ENCODE data around the gene PLA2G4D.

PLA2G4D gene

DNA sequence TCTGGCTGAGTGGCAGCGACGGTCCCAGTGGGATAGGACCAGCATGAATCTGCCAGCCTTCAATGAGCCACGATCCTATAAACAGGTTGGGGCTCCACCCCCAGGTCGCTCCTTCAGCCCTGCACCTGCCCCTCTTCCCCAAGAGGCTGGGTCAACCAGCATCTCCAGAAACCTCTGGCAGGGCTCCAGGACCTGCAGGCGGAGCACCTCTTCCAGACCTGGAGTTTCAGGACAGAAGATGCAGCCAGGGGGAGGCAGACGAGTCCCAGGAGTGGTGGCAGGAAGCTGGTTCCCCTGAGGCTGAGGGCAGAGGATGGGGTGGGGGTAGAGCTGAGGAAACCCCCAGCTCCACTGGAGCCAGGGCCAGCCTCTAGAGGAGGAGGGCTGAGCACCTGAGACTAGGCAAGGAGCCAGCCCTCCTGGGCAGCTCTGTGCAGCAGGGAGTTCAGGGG, at the start of gene PLA2G4D:
TSS of gene PLA2G4D (minus strand) at position 51 of the 452 bp plus-strand sequence. CDS start 103 bp downstream, outside the sequence.
- no peak within 1 kb of the TSS for H3K4me3 ChIP-seq (ENCODE audit: low read depth in 1 of 2, low read length in 2 of 2)
- no peaks in the 10 kb centered on the region for H3K79me2 ChIP-seq (ENCODE audit: insufficient read depth, low read length)
- H2AFZ ChIP-seq (ENCODE audit: low read depth, low read length): no peak within 1 kb of the TSS
- H3K27ac ChIP-seq (ENCODE audit: low read length): no peak within 1 kb of the TSS
- DNase-seq (no peak), ATAC-seq (ENCODE audit: insufficient read depth, low read depth) (no peak)
- H3K36me3 ChIP-seq (ENCODE audit: insufficient read depth, low read length): no peaks in the 10 kb centered on the region
- no peaks in the 10 kb centered on the region for H3K27me3 ChIP-seq (ENCODE audit: insufficient read depth, low read length, poor library complexity)
- no peak within 1 kb of the TSS for H3K4me2 ChIP-seq (ENCODE audit: insufficient read depth, low read length)
- no peaks in the 10 kb centered on the region for H4K20me1 ChIP-seq (ENCODE audit: insufficient read depth, low read length)
- TF ChIP-seq CTCF (IDR thresholded peaks at IDR 0.05; ENCODE audit: borderline replicate concordance, extremely low read depth, low read length, poor library complexity, severe bottlenecking) (no peak), EZH2 (IDR thresholded peaks at IDR 0.05; ENCODE audit: borderline replicate concordance, low read depth, low read length, severe bottlenecking) (no peak)
- no peaks in the 10 kb centered on the region for H3K9me3 ChIP-seq (ENCODE audit: insufficient read depth, low read length, severe bottlenecking)
- no peaks in the 10 kb centered on the region for H3K4me1 ChIP-seq (ENCODE audit: insufficient read depth, low read length)
- H3K9ac ChIP-seq (ENCODE audit: low read depth, low read length): no peak within 1 kb of the TSS

GRCh38 chr15:42143356-42143755, 49.0 kb upstream of the PLA2G4D start:
- no peak overlapping the region for H3K27ac ChIP-seq (ENCODE audit: low read length)
- H3K9me3 ChIP-seq (ENCODE audit: insufficient read depth, low read length, severe bottlenecking): no peaks in the 10 kb centered on the region
- H3K4me2 ChIP-seq (ENCODE audit: insufficient read depth, low read length): no peak overlapping the region
- H3K36me3 ChIP-seq (ENCODE audit: insufficient read depth, low read length): no peaks in the 10 kb centered on the region
- peaks cover 2% of the 10 kb centered on the region for H3K27me3 ChIP-seq (ENCODE audit: insufficient read depth, low read length, poor library complexity)
- no peak for ATAC-seq (ENCODE audit: insufficient read depth, low read depth)
- no peaks in the 10 kb centered on the region for H3K79me2 ChIP-seq (ENCODE audit: insufficient read depth, low read length)
- H2AFZ ChIP-seq (ENCODE audit: low read depth, low read length): no peak overlapping the region
- no peaks in the 10 kb centered on the region for H4K20me1 ChIP-seq (ENCODE audit: insufficient read depth, low read length)
- DNase-seq: no peak
- H3K4me1 ChIP-seq (ENCODE audit: insufficient read depth, low read length): no peaks in the 10 kb centered on the region
- no peak overlapping the region for H3K4me3 ChIP-seq (ENCODE audit: low read depth in 1 of 2, low read length in 2 of 2)
- no peak overlapping the region for H3K9ac ChIP-seq (ENCODE audit: low read depth, low read length)
- TF ChIP-seq CTCF (IDR thresholded peaks at IDR 0.05; ENCODE audit: borderline replicate concordance, extremely low read depth, low read length, poor library complexity, severe bottlenecking) (no peak), EZH2 (IDR thresholded peaks at IDR 0.05; ENCODE audit: borderline replicate concordance, low read depth, low read length, severe bottlenecking) (no peak)

DNA sequence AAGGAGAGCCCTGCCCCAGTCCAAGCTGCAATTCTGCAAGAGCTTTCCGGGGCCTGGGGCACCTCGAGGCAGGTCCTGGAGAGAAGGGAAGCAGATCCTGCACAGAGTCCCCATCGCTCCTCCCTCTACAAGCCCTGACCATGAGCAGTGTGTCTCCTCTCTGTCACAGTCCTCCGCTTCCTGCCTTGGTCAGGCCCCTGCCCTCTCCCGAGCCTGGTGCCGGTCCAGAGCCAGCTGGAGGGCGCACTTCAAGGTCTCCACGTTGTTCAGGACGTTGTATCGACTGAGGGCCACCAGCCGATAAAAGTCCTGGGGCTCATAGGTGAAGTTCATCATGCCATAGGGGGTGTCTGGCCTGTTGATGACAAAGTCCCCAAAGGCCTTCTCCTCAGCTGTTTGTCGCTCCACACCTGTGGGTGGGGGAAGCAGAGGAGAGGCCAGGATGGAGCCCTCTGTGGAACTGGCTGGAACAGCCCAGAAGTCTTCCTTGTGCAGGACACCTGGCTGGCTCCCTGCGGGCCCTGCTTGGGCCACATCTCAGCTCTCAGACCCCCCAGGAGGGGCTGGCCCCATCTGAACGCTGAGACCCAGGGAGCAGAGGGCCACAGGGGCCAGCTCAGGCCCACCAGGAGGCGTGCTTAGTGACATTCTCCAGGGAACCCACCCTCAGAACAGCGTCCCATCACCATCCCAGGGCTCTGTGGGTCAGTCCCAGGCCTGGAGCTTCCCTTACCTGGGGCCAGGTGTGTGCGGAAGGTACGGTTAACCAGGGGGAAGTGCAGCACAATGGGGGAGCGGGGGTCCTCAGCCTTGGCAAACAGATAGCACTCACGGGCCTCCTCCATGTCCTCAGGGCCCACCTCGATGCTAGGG, 47.7 kb upstream of the PLA2G4D start:
- no peak overlapping the region for H3K4me3 ChIP-seq (ENCODE audit: low read depth in 1 of 2, low read length in 2 of 2)
- no peak overlapping the region for H3K9ac ChIP-seq (ENCODE audit: low read depth, low read length)
- no peak for TF ChIP-seq CTCF (IDR thresholded peaks at IDR 0.05; ENCODE audit: borderline replicate concordance, extremely low read depth, low read length, poor library complexity, severe bottlenecking)
- no peak for TF ChIP-seq EZH2 (IDR thresholded peaks at IDR 0.05; ENCODE audit: borderline replicate concordance, low read depth, low read length, severe bottlenecking)
- H2AFZ ChIP-seq (ENCODE audit: low read depth, low read length): no peak overlapping the region
- H3K9me3 ChIP-seq (ENCODE audit: insufficient read depth, low read length, severe bottlenecking): no peaks in the 10 kb centered on the region
- ATAC-seq (ENCODE audit: insufficient read depth, low read depth) (no peak), DNase-seq (no peak)
- H3K79me2 ChIP-seq (ENCODE audit: insufficient read depth, low read length): no peaks in the 10 kb centered on the region
- H3K4me1 ChIP-seq (ENCODE audit: insufficient read depth, low read length): no peaks in the 10 kb centered on the region
- H3K27ac ChIP-seq (ENCODE audit: low read length): no peak overlapping the region
- no peaks in the 10 kb centered on the region for H3K36me3 ChIP-seq (ENCODE audit: insufficient read depth, low read length)
- peaks cover 2% of the 10 kb centered on the region for H3K27me3 ChIP-seq (ENCODE audit: insufficient read depth, low read length, poor library complexity)
- H4K20me1 ChIP-seq (ENCODE audit: insufficient read depth, low read length): no peaks in the 10 kb centered on the region
- H3K4me2 ChIP-seq (ENCODE audit: insufficient read depth, low read length): no peak overlapping the region

All from DND-41 (cell line).